ENCODE measurements around the gene GRAMD1B.

DNA sequence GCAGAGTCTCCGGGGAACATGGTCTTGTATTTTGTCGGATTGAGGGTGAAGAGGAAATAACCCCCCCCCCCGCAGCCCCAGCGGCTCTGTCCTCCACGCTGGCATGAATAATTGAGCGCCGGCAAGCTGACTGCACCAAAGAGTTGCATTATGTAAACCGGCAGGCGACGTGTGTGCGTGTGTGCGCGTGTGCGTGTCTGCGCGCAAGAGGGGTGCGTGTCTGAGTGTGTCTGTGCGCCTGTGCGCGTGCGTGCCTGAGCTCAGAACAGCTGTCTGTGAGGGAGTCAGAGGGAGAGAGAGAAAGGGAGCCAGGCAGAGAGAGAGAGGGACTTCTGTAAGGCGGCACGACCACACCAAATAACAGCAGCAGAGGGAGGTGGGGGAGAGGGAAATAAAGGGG, 129.9 kb downstream of the GRAMD1B start:
- TF ChIP-seq POLR2A (IDR thresholded peaks at IDR 0.05) (no peak), CTCF (IDR thresholded peaks at IDR 0.05) (no peak), EP300 (IDR thresholded peaks at IDR 0.05) (no peak)

Measured in suprapubic skin (tissue), 3 donors.